GM20000 (cell line): ENCODE measurements around the gene C1orf232.

ENCODE experiments used
- DNase-seq: peaks from one replicate; pipeline ENCODE4 v3.0.0; 2012; ENCODE audit warnings: low spot score
- CTCF ChIP-seq: IDR thresholded peaks from 2 replicates; pipeline ENCODE4 v1.5.1; 2012; ENCODE audit warnings: mild to moderate bottlenecking, control low read depth; ENCODE audit errors: extremely low read depth, missing control alignments

The C1orf232 gene

GRCh38 chr1:26159743-26160039, 9.1 kb downstream of the C1orf232 start:
- no peak for DNase-seq

GRCh38 chr1:26158908-26159742, 9.6 kb downstream of the C1orf232 start, which contains the start of gene FAM110D:
FAM110D (plus strand) TSS chr1:26159079; CDS start chr1:26161292, 2,213 bp downstream.
- TF ChIP-seq CTCF, result no peak
- peak; percentile 15 for DNase-seq

More at GRCh38 chr1:26159743-26160039, 9.1 kb downstream of the C1orf232 start:
- no peak for TF ChIP-seq CTCF

- peak; percentile 8 for DNase-seq
Measured at GRCh38 chr1:26158271-26158907, 10.4 kb downstream of the C1orf232 start.

GRCh38 chr1:26156285-26157038, 12.3 kb downstream of the C1orf232 start:
- no peak for DNase-seq

More at GRCh38 chr1:26158271-26158907, 10.4 kb downstream of the C1orf232 start:
- TF ChIP-seq CTCF, result no peak

GRCh38 chr1:26155370-26156284, 13.1 kb downstream of the C1orf232 start:
- DNase-seq, result no peak
- no peak for TF ChIP-seq CTCF

More at GRCh38 chr1:26156285-26157038, 12.3 kb downstream of the C1orf232 start:
- TF ChIP-seq CTCF, result no peak

- no peak for TF ChIP-seq CTCF
- no peak for DNase-seq
Measured at GRCh38 chr1:26154750-26155149, 14.0 kb downstream of the C1orf232 start.
